GM21381 (cell line): ENCODE data around the gene DLEC1.
"Not testable (repeated sequence)": the region's sequence is repeated elsewhere in the genome, so short reads cannot be mapped to it uniquely, and the experiment has no call there.

Experiments used
- ATAC-seq: cut with Tn5 transposase; IDR thresholded peaks from one replicate; pipeline ENCODE4 v1.9.1; 2021; ENCODE audit warnings: mild to moderate bottlenecking, moderate library complexity; ENCODE audit not compliant: unreplicated experiment

DLEC1 gene

GRCh38 chr3:38152609-38153008, 113.6 kb downstream of the DLEC1 start:
- ATAC-seq, result no peak

DNA sequence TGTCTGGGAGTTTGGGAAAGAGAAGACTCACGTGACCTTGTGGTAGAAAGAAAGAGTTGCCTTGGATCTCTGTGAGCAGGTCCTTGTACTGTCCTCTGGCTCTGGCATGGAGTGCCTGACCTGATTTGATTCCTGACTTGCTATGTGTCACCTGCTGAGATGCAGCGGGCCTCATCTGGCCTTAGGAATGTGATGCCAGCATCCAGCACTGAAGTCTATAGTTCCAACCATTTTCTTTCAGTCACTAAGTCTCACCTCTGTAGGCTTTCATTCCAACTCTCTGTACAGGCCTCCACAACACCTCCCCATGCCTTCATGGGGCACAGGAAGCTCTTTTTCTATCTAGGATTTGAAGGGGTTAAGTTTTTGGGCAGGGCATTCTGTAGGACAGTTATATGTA, 114.2 kb downstream of the DLEC1 start:
- no peak for ATAC-seq

- no peak for ATAC-seq
Observed at GRCh38 chr3:38154033-38154494, 115.1 kb downstream of the DLEC1 start.

GRCh38 chr3:38154625-38155255, 115.7 kb downstream of the DLEC1 start:
- ATAC-seq, result no peak

DNA sequence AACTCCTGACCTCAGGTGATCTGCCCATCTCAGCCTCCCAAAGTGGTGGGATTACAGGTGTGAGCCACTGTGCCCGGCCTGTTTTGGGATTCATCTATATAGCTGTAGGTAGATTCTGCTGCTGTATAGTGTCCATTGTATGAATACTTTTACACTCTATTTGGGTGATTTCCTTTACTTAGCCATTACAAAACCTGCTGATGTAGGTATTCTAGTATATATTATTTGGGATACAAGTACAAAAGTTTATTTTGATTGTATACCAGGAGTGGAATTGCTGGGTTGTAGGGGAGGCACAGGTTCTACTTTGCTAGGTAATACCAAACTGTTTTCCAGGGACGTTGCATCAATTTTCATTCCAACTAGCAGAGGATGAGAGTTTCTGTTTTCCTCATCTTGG, 116.8 kb downstream of the DLEC1 start:
- ATAC-seq, result no peak

GRCh38 chr3:38157117-38157516, 118.1 kb downstream of the DLEC1 start:
- no peak for ATAC-seq

GRCh38 chr3:38157595-38157994, 118.6 kb downstream of the DLEC1 start:
- ATAC-seq, result no peak

DNA sequence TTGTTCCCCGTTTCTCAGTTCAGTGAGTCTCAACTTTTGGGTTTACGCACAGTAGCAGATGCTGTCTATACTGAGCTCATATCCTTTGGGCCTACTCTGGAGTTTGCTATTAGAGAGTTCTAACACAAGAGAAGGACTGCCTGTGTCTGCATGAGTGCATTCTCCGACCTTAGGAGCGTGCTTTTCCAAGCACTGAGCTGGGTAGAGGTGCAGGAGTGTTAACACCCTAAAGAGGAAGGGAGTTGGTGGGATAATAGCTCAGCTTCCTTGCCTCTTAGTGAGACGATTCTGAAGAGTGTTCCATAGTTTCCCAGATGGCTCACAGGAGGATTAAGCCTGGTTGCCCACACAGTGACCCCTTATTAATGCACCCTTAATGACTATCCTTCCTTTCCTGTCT, 119.5 kb downstream of the DLEC1 start:
- no peak for ATAC-seq

- not testable (repeated sequence) for ATAC-seq
Observed at GRCh38 chr3:38160704-38161103, 121.7 kb downstream of the DLEC1 start.

DNA sequence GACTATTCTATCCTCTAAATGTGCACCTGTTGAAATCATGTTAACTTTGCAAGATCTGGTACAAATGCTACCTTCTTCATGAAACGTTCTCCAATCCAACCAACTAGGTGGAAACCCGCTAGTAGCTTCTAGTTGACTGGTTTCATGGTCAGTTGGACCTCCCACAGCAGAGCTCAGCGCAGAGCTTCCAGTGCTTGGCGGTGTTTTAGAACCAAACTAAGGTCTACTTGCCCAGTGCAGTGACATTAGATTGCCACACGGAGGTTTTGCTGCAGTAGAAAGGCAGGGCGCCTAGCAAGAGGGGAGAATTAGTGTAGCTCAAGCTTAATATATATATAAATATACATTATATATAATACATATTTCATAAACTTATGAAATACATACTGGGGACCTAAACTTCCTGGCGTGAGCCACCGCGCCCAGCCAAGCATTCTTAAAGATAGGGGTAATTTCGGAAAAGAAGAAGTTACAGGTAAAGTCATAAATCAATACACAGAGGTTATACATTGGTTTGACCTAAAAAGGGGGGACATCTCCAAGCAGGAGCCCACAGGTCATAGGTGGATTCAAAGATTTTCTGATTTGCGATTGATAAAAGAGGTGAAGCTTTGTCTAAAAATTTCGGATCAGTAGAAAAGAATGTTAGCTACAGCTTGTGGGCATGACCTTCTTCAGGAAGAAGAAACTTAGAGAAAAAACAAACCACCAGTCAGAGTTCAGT, 124.3 kb downstream of the DLEC1 start:
- no peak for ATAC-seq

- no peak for ATAC-seq
Observed at GRCh38 chr3:38163841-38164642, 125.0 kb downstream of the DLEC1 start.

DNA sequence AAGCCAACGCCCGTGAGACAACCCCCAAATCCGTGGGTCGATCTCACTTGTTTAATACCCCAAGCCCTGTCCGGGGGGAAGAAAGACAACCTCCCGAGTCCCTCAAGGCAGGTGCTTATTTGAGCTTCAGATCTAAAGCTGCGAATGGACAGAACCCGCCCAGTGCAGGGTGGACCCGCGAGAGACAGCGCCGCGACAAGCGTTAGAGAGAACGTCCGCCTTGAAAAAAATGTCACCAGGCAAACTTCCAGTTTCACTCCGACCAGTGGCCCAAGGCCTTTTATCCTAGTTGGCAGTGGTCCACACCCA, 125.6 kb downstream of the DLEC1 start:
- ATAC-seq, result no peak

- ATAC-seq, result peak; percentile 89
Observed at GRCh38 chr3:38164952-38165721, 126.1 kb downstream of the DLEC1 start, which contains the start of gene OXSR1. TSS of gene OXSR1 (plus strand) at chr3:38165537. CDS start at chr3:38165877, 340 bp downstream.

- ATAC-seq, result no peak
Observed at GRCh38 chr3:38165722-38166387, 126.8 kb downstream of the DLEC1 start.

DNA sequence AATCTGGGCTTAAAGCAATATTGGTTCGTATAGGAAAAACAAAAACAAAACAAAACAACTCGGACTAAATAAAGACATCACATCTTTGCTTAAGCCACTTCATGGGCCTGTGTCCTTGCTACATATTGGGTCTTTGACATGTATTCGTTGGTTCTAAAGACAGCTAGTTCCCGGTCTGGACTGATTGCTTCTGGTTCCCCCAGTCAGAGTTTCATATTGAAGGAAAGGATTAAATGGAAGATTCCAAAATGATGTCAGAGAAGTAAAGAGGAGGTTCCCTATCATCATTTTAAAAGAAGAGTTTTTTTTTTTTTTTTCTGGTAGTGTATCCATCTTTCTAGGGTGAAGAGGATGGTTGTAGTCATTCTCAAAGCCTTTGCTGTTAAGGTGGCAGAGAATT, 128.6 kb downstream of the DLEC1 start:
- no peak for ATAC-seq

DNA sequence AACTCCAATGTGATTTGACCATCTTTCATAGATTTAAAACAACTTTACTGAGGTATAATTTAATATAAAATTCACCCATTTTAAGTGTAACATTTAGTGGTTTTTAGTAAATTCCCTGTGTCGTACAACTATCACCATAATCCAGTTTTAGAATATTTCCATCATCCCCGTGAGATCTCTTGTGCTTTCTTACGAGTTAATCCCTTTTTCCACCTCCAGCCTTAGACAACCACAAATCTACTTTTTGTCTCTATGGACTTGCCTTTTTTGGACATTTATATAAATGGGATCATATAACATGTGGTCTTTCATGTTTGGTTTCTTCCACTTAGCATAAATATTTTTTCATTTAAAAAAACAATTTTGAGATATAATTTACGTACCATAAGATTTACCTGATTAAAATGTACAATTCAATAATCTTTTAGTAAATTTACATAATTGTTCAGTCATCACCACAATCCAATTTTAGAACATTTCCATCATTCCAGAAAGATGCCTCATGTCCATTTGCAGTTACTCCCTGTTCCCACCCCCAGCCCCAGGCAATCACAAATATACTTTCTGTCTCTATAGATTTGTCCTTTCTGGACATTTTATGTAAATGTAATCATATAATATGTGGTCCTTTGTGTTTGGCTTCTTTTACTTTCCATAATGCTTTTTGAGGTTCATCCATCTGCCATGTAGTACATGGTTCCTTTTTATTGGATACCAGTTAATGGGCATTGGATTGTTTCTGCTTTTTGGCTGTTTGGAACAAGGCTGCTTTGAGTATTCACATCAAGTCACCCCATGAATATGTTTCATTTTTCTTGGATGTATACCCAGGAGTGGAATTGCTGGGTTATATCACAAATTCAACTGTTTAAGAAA, 129.4 kb downstream of the DLEC1 start:
- ATAC-seq, result no peak

GRCh38 chr3:38169027-38169317, 130.0 kb downstream of the DLEC1 start:
- ATAC-seq, result no peak

- no peak for ATAC-seq
Observed at GRCh38 chr3:38170722-38171121, 131.7 kb downstream of the DLEC1 start.

GRCh38 chr3:38171622-38172021, 132.6 kb downstream of the DLEC1 start:
- no peak for ATAC-seq
